ENCODE measurements around the gene PHF11. TPM values are rescaled to one million over a fixed set of nuclear protein-coding genes. Genes with fewer than 3 reads are reported as not detected.

Gene PHF11
- total RNA-seq, 2 experiments from 2014 or later, result 29.9 to 59.8 TPM

- TF ChIP-seq EZH2phosphoT487 (IDR thresholded peaks at IDR 0.05; ENCODE audit: borderline replicate concordance, low read depth, low read length) (no peak), CTCF (conservative IDR thresholded peaks at IDR 0.05; ENCODE audit: low read length) (no peak)
- Histone ChIP-seq H3K9me3 (ENCODE audit: low read length) (no peaks in the 10 kb centered on the region), H4K20me1 (ENCODE audit: insufficient read depth, low read length) (no peaks in the 10 kb centered on the region), H3K27ac (ENCODE audit: low read depth, low read length, poor library complexity, severe bottlenecking) (no peak overlapping the region), H3K4me3 (ENCODE audit: low read depth, low read length, poor library complexity, severe bottlenecking) (no peak overlapping the region), H3K9me2 (ENCODE audit: insufficient read depth, low read length) (no peaks in the 10 kb centered on the region), H2AFZ (ENCODE audit: low read length) (no peak overlapping the region), H3K79me2 (ENCODE audit: insufficient read depth, low read depth, low read length) (no peaks in the 10 kb centered on the region), H3K4me2 (ENCODE audit: low read length) (no peak overlapping the region), H3K36me3 (ENCODE audit: insufficient read depth, low read length) (peaks cover 68% of the 10 kb centered on the region), H3K4me1 (ENCODE audit: insufficient read depth, low read length, poor library complexity, severe bottlenecking) (no peaks in the 10 kb centered on the region)
- ChIA-PET CTCF (ENCODE audit: unreplicated experiment) (no interaction called here), POLR2A (interaction anchor here (0.7 to 1.3 kb wide), 4 partner anchors 9 to 116 kb away, joined by 3 to 4 read pairs (median 3); no protein-coding TSS in a partner anchor)
- no TSS peak for BruUV-seq (replicated peaks)
- intact Hi-C loops (cut with micrococcal nuclease; ENCODE audit: unreplicated experiment), result no loop called here
- no peak for DNase-seq (ENCODE audit: low spot score)
Observed at GRCh38 chr13:49512578-49512977, 16.8 kb downstream of the PHF11 start.

- H3K36me3 ChIP-seq (ENCODE audit: insufficient read depth, low read length), result peaks cover 67% of the 10 kb centered on the region
- no peak overlapping the region for H3K27ac ChIP-seq (ENCODE audit: low read depth, low read length, poor library complexity, severe bottlenecking)
- DNase-seq (ENCODE audit: low spot score), result no peak
- H3K79me2 ChIP-seq (ENCODE audit: insufficient read depth, low read depth, low read length), result no peaks in the 10 kb centered on the region
- no peak for TF ChIP-seq EZH2phosphoT487 (IDR thresholded peaks at IDR 0.05; ENCODE audit: borderline replicate concordance, low read depth, low read length)
- no peak for TF ChIP-seq CTCF (conservative IDR thresholded peaks at IDR 0.05; ENCODE audit: low read length)
- H2AFZ ChIP-seq (ENCODE audit: low read length), result no peak overlapping the region
- CTCF ChIA-PET (ENCODE audit: unreplicated experiment), result no interaction called here
- no peaks in the 10 kb centered on the region for H3K9me2 ChIP-seq (ENCODE audit: insufficient read depth, low read length)
- no TSS peak for BruUV-seq (replicated peaks)
- POLR2A ChIA-PET, result interaction anchor here (0.6 to 1.4 kb wide), 5 partner anchors 9 to 196 kb away, joined by 3 to 5 read pairs (median 3); no protein-coding TSS in a partner anchor
- intact Hi-C loops (cut with micrococcal nuclease; ENCODE audit: unreplicated experiment), result no loop called here
- H3K4me3 ChIP-seq (ENCODE audit: low read depth, low read length, poor library complexity, severe bottlenecking), result no peak overlapping the region
- H4K20me1 ChIP-seq (ENCODE audit: insufficient read depth, low read length), result no peaks in the 10 kb centered on the region
- H3K9me3 ChIP-seq (ENCODE audit: low read length), result no peaks in the 10 kb centered on the region
- no peaks in the 10 kb centered on the region for H3K4me1 ChIP-seq (ENCODE audit: insufficient read depth, low read length, poor library complexity, severe bottlenecking)
- no peak overlapping the region for H3K4me2 ChIP-seq (ENCODE audit: low read length)
Observed at GRCh38 chr13:49516467-49516866, 20.7 kb downstream of the PHF11 start.

- intact Hi-C loops (cut with micrococcal nuclease; ENCODE audit: unreplicated experiment), result no loop called here
- H4K20me1 ChIP-seq (ENCODE audit: insufficient read depth, low read length), result no peaks in the 10 kb centered on the region
- CTCF ChIA-PET (ENCODE audit: unreplicated experiment), result no interaction called here
- H3K27ac ChIP-seq (ENCODE audit: low read depth, low read length, poor library complexity, severe bottlenecking), result no peak overlapping the region
- no TSS peak for BruUV-seq (replicated peaks)
- TF ChIP-seq CTCF (conservative IDR thresholded peaks at IDR 0.05; ENCODE audit: low read length), result peak; percentile 77
- no peak for TF ChIP-seq EZH2phosphoT487 (IDR thresholded peaks at IDR 0.05; ENCODE audit: borderline replicate concordance, low read depth, low read length)
- no peak overlapping the region for H2AFZ ChIP-seq (ENCODE audit: low read length)
- H3K4me2 ChIP-seq (ENCODE audit: low read length), result no peak overlapping the region
- no peaks in the 10 kb centered on the region for H3K79me2 ChIP-seq (ENCODE audit: insufficient read depth, low read depth, low read length)
- H3K9me2 ChIP-seq (ENCODE audit: insufficient read depth, low read length), result no peaks in the 10 kb centered on the region
- H3K4me1 ChIP-seq (ENCODE audit: insufficient read depth, low read length, poor library complexity, severe bottlenecking), result peaks cover 8% of the 10 kb centered on the region
- POLR2A ChIA-PET, result interaction anchor here (0.6 kb wide), 1 partner anchor 210 kb away, joined by 4 read pairs; no protein-coding TSS in a partner anchor
- peak; percentile 27 for DNase-seq (ENCODE audit: low spot score)
- H3K9me3 ChIP-seq (ENCODE audit: low read length), result no peaks in the 10 kb centered on the region
- H3K4me3 ChIP-seq (ENCODE audit: low read depth, low read length, poor library complexity, severe bottlenecking), result no peak overlapping the region
- peaks cover 76% of the 10 kb centered on the region for H3K36me3 ChIP-seq (ENCODE audit: insufficient read depth, low read length)
Observed at GRCh38 chr13:49517461-49517860, 21.7 kb downstream of the PHF11 start.

Measured in OCI-LY7 (cell line).